ENCODE data around the gene DAZAP1.

DAZAP1 gene

GRCh38 chr19:1445932-1446712, 38.7 kb downstream of the DAZAP1 start:
- peak; percentile 59 for DNase-seq

GRCh38 chr19:1446713-1447481, 39.5 kb downstream of the DAZAP1 start:
- DNase-seq, result peak; percentile 41

- no peak for DNase-seq
These were observed 40.1 kb downstream of the DAZAP1 start for GRCh38 chr19:1447504-1447903.

DNA sequence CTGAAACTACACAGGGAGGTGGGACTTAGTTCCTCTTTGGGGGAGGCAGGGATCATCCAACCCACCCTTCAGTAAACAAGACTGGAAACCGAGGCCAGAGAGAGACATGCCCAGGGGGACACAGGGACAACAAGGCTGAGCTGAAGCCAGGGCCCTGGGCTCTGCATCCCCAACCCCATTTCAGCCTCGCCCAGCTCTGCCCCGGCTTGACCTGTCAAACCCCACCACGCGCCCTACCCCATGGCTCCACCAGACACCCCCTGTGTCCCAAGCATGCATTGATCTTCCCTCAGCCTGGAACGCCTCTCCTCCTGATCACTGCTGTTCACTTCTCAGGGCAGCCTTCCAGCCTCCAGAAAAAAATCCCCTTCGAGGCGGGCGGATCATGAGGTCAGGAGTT, 40.6 kb downstream of the DAZAP1 start:
- DNase-seq, result no peak

GRCh38 chr19:1449467-1450442, 42.4 kb downstream of the DAZAP1 start, which contains the start of gene APC2:
APC2 (plus strand) TSS chr19:1450121; CDS start chr19:1453002, 2,881 bp downstream.
- no peak for DNase-seq

DNA sequence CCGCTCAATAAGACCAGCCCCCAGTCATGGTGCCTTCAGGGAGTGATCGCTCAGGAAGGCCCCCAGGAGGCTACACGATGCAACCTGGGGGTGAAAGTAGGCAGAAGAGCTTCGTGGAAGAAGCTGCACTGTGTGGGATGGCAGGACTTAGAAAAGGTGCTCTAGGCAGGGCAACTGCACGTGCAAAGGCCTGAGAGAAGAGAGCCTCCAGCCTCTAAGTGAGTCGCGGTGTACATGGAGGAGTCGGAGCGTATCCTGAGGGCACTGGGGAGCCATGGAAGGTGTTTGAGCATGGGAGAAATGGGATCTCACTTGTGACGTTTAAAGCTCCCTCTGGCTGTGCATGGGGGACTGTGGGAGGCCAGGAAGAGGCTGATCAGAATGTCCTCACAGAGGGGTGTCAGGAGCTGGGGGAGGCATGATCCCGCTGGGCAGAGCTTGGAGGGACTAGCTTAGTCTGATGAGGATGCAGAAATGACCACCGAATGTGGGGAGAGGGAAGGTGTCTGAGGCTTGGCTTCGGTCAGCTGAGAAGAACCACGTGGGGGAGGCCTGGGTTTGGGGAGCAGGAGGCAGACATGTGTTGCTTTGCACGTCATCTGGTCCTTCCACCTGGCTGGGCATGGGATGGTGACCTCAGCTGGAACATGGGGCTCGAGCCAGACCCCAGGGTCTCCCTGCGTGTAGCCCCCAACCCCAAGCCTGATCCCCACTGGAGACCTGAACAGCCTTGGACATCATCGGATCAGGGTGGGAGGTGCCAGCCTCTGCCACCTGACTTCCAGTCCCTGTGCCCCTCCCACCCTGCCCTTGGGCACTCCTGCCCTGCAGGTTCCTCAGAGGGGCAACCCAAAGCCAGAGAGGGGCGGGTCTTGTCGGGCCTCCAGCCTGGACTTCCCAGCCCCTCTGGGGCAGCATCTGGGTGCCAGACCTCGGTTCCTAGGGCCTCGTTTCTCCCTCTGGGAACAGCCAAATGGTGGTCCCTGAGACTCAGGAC, 43.6 kb downstream of the DAZAP1 start:
- no peak for DNase-seq

DNA sequence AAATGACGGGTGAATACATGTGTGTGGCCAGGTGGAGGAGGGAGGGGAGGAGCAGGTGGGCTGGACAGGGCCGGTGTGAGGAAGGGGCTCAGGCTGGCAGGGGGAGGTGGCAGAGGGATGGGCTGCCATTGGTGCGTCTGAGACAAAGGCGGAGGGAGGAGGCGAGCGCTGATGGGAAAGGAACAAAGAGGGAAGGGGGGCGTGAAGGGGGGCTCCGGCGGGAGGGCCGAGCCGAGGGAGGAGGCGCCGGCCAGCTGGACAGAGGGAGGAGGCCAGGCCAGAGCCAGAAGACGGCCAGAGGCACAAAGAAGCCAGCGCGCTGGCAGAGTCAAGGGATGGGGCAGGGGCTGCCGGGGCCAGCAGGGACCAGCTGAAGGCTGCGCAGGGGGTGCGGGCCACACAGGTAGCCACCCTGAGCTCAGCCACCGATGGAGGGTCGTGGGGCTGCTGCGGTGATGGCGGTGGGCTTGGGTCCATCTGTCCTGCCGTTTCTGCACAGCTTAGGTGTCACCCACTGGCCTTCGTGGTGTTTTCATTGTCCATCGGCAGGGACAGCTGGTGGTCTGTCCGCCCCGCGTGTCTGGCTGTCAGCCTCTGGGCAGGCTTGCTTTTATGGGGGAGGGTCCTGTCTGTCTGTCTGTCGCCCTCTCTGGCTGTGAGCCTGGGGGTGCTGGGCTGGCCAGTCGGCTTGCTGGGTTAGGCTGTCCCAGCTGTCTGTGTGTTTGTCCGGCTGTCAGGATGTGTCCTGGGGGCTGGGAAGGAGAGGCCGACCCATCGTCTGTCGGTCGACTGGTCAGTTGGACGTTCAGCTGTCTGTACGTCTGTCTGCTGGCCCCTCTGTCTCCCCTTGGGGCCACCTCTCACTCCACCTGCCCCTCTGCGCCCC, 44.8 kb downstream of the DAZAP1 start:
- no peak for DNase-seq

GRCh38 chr19:1452802-1453524, 45.6 kb downstream of the DAZAP1 start:
- DNase-seq, result peak; percentile 30

GRCh38 chr19:1453525-1454364, 46.4 kb downstream of the DAZAP1 start:
- DNase-seq, result peak; percentile 87

GRCh38 chr19:1455002-1455335, 47.6 kb downstream of the DAZAP1 start:
- DNase-seq, result peak; percentile 86

GRCh38 chr19:1455336-1456120, 48.1 kb downstream of the DAZAP1 start:
- DNase-seq, result peak; percentile 99

DNA sequence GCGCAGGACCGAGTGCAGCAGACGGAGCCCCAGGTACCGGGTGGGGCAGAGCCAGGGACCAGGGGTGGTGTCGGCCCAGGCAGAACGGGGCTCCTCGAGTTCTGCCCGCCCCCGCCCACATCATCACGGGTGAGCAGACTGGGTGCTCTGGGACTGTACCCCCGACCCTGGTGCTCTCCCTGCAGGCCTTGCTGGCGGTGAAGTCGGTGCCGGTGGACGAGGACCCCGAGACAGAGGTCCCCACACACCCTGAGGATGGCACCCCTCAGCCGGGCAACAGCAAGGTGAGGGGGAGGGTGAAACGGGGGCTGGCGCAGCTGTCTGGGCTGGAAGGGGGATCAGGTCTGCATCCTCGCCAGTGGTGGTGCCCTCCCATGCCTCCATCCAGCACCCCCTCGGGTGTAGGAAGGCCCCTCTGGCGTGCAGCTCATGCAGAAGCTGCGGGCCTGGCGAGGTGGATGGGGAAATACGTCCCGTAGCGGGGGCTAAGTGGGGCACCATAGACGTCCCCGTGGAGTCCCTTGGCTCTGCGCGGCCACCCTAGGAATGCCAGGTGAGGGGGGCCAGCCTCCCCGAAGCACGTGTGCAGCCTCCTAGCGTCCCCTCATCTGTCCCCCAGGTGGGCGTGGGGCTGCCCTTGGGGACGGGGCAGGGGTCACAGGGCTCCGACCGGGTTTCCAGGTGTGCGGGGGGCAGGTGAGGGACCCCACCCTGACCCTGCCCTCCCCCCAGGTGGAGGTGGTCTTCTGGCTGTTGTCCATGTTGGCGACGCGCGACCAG, 48.9 kb downstream of the DAZAP1 start:
- no peak for DNase-seq

- no peak for DNase-seq
These were observed 49.8 kb downstream of the DAZAP1 start for GRCh38 chr19:1457031-1457739.

- DNase-seq, result no peak
These were observed 50.5 kb downstream of the DAZAP1 start for GRCh38 chr19:1457892-1458291.

GRCh38 chr19:1459479-1459878, 52.1 kb downstream of the DAZAP1 start:
- DNase-seq, result no peak

All from RPMI8226 (cell line).